GM21737 (cell line): ENCODE results near the gene DNPH1.
A peak's percentile ranks its signal among the peaks of the same experiment; 100 is the strongest.

Experiments used
- ATAC-seq: cut with Tn5 transposase; IDR thresholded peaks from one replicate; pipeline ENCODE4 v1.9.1; 2021; ENCODE audit warnings: mild to moderate bottlenecking, moderate library complexity; ENCODE audit not compliant: unreplicated experiment

DNPH1 gene

GRCh38 chr6:43185391-43185985 is 43.8 kb downstream of the DNPH1 start:
- ATAC-seq, result no peak

- no peak for ATAC-seq
Measured at GRCh38 chr6:43184268-43184985, 44.9 kb downstream of the DNPH1 start.

GRCh38 chr6:43183441-43183840 is 45.8 kb downstream of the DNPH1 start:
- ATAC-seq, result no peak

GRCh38 chr6:43181942-43182860 is 47.1 kb downstream of the DNPH1 start, which contains the start of gene CUL9:
Gene CUL9, plus strand, starts transcription at chr6:43182196. Its CDS starts 2,115 bp downstream, at chr6:43184311.
- peak; percentile 80 for ATAC-seq

- ATAC-seq, result no peak
Measured at GRCh38 chr6:43181621-43181941, 47.7 kb downstream of the DNPH1 start.

- ATAC-seq, result no peak
Measured at GRCh38 chr6:43180985-43181384, 48.3 kb downstream of the DNPH1 start.

- ATAC-seq, result no peak
Measured at GRCh38 chr6:43180058-43180457, 49.2 kb downstream of the DNPH1 start.

- no peak for ATAC-seq
Measured at GRCh38 chr6:43178951-43179830, 50.1 kb downstream of the DNPH1 start.

GRCh38 chr6:43178150-43178549 is 51.1 kb downstream of the DNPH1 start:
- no peak for ATAC-seq

GRCh38 chr6:43176423-43176786 is 52.9 kb downstream of the DNPH1 start:
- no peak for ATAC-seq

- ATAC-seq, result no peak
Measured at GRCh38 chr6:43175676-43176422, 53.4 kb downstream of the DNPH1 start.
